MM.1S (cell line): ENCODE measurements around the gene DXO.

Experiments
- CTCF ChIP-seq: fragments of 300-600 bp; sonication (generic); IDR thresholded peaks from 2 replicates; pipeline ENCODE4 v1.5.1; 2016; ENCODE audit warnings: antibody characterized with exemption, low read length, mixed read lengths
- EZH2phosphoT487 ChIP-seq: fragments of 300-600 bp; sonication (generic); IDR thresholded peaks from 2 replicates; pipeline ENCODE4 v1.6.1; 2018; ENCODE audit warnings: antibody characterized with exemption, low read length

- no peak for TF ChIP-seq CTCF
- TF ChIP-seq EZH2phosphoT487: no peak
Observed at GRCh38 chr6:31968791-31969711, 2.9 kb downstream of the DXO start.
